CD8-positive, alpha-beta memory T cell (primary cell): ENCODE results near the gene STIM1. TPM values are rescaled to one million over a fixed set of nuclear protein-coding genes. Genes with fewer than 3 reads are reported as not detected.

Source experiments
- CTCF ChIA-PET: fragments of 350-600 bp; sonication (Branson Sonifier 250); formaldehyde crosslinking; loops from one replicate; lab custom pipeline; 2021; ENCODE audit warnings: antibody characterized with exemption; lab: Charles Lee
- POLR2A ChIA-PET: fragments of 350-600 bp; sonication (Branson Sonifier 250); formaldehyde crosslinking; loops from one replicate; lab custom pipeline; 2021; ENCODE audit warnings: antibody characterized with exemption; lab: Charles Lee
- DNase-seq, 5 donors: peaks; one replicate each; pipeline versions ENCODE4 v3.0.0 to v3.0.0-alpha.2; 2020 to 2022; ENCODE audit warnings: mixed read lengths in 1 of 5
- H3K27ac ChIP-seq: one replicate; pipeline ENCODE4 v1.7.0; 2013; ENCODE audit warnings: low read depth, mild to moderate bottlenecking, low read length, moderate library complexity
- H3K27me3 ChIP-seq: 2 replicates; pipeline ENCODE4 v1.7.0; 2013; ENCODE audit warnings: low read length, mild to moderate bottlenecking; ENCODE audit not compliant: insufficient read depth, poor library complexity, severe bottlenecking
- H3K36me3 ChIP-seq: 2 replicates; pipeline ENCODE4 v1.7.0; 2013; ENCODE audit warnings: mild to moderate bottlenecking, low read length, moderate library complexity; ENCODE audit not compliant: insufficient read depth
- H3K4me1 ChIP-seq: 2 replicates; pipeline ENCODE4 v1.7.0; 2013; ENCODE audit warnings: mild to moderate bottlenecking, low read length, moderate library complexity; ENCODE audit not compliant: insufficient read depth
- H3K4me3 ChIP-seq: 2 replicates; pipeline ENCODE4 v1.7.0; 2013; ENCODE audit warnings: mild to moderate bottlenecking, low read length
- H3K9me3 ChIP-seq: 2 replicates; pipeline ENCODE4 v1.7.0; 2013; ENCODE audit warnings: mild to moderate bottlenecking, low read length
- H3K27ac Mint-ChIP-seq, 8 donors: one replicate each; pipeline ENCODE4 v1.8.0; 2020 to 2021; ENCODE audit warnings: mixed read lengths in 8 of 8, mild to moderate bottlenecking in 6 of 8, inconsistent platforms in 3 of 8, moderate library complexity in 3 of 8
- H3K27me3 Mint-ChIP-seq, 2 donors: one replicate each; pipeline ENCODE4 v1.8.0; 2020 to 2021; ENCODE audit warnings: mixed read lengths in 2 of 2, mild to moderate bottlenecking in 1 of 2, moderate library complexity in 1 of 2
- H3K36me3 Mint-ChIP-seq, 3 donors: one replicate each; pipeline ENCODE4 v1.8.0; 2020 to 2021; ENCODE audit warnings: mixed read lengths in 3 of 3, inconsistent platforms in 1 of 3, mild to moderate bottlenecking in 1 of 3
- H3K4me1 Mint-ChIP-seq, 3 donors: one replicate each; pipeline ENCODE4 v1.8.0; 2020 to 2021; ENCODE audit warnings: mixed read lengths in 3 of 3, inconsistent platforms in 1 of 3, mild to moderate bottlenecking in 1 of 3
- H3K4me3 Mint-ChIP-seq, 7 donors: one replicate each; pipeline ENCODE4 v1.8.0; 2020 to 2021; ENCODE audit warnings: mixed read lengths in 7 of 7, mild to moderate bottlenecking in 6 of 7, moderate library complexity in 4 of 7, inconsistent platforms in 2 of 7
- H3K9me3 Mint-ChIP-seq, 5 donors: one replicate each; pipeline ENCODE4 v1.8.0; 2020 to 2022; ENCODE audit warnings: mixed read lengths in 5 of 5, mild to moderate bottlenecking in 3 of 5, moderate library complexity in 2 of 5, inconsistent platforms in 1 of 5
- polyA plus RNA-seq: library from polyadenylated mRNA; unstranded; fragments of 300-500 nt; fragmentation: Illumina TruSeq; gene quantifications from one replicate; pipeline ENCODE4 v1.2.3, GENCODE V29; 2021
- total RNA-seq, 2 experiments: library from RNA; stranded (reverse); gene quantifications; one replicate each; pipeline ENCODE4 v1.2.3, GENCODE V29; 2021

Gene STIM1
- total and polyA plus RNA-seq, 3 experiments from 2014 or later: 43.8 to 46.0 (median 45.6) TPM

GRCh38 chr11:3861683-3862082 is 6.2 kb downstream of the STIM1 start:
- CTCF ChIA-PET: interaction anchor here (1.2 to 10.0 kb wide), 5 partner anchors 8 to 227 kb away, joined by 3 to 127 read pairs (median 23); partner anchors contain the start of gene RHOG
- POLR2A ChIA-PET: interaction anchor here (1.3 kb wide), 1 partner anchor 20 kb away, joined by 3 read pairs; the partner anchor contains the start of gene RHOG

GRCh38 chr11:3865388-3866193 is 10.1 kb downstream of the STIM1 start:
- Histone ChIP-seq H3K9me3 (no peaks in the 10 kb centered on the region), H3K27ac (peak overlapping the region; percentile 62), H3K27me3 (no peaks in the 10 kb centered on the region), H3K4me1 (peaks cover 91% of the 10 kb centered on the region), H3K4me3 (peak overlapping the region; percentile 21), H3K36me3 (no peaks in the 10 kb centered on the region)
- peak overlapping the region; percentile 18 to 82 (median 61) for H3K4me3 Mint-ChIP-seq
- CTCF ChIA-PET: interaction anchor here (0.7 to 8.9 kb wide), 5 partner anchors 9 to 207 kb away, joined by 3 to 127 read pairs (median 22); partner anchors contain the start of gene STIM1
- no peak for DNase-seq
- POLR2A ChIA-PET: interaction anchor here (0.6 to 2.6 kb wide), 3 partner anchors 10 to 30 kb away, joined by 3 to 9 read pairs (median 4); partner anchors contain the start of genes RHOG and STIM1
- H3K27ac Mint-ChIP-seq: peak overlapping the region; percentile 72 to 93 (median 83)
- H3K27me3 Mint-ChIP-seq: no peaks in the 10 kb centered on the region
- no peaks in the 10 kb centered on the region for H3K9me3 Mint-ChIP-seq
- H3K4me1 Mint-ChIP-seq: peaks cover 88 to 94% (median 91%) of the 10 kb centered on the region in 3 donors
- H3K36me3 Mint-ChIP-seq: peaks cover 0 to 2% (median 2%) of the 10 kb centered on the region in 3 donors

More at GRCh38 chr11:3861683-3862082, 6.2 kb downstream of the STIM1 start:
- Histone ChIP-seq H3K27me3 (no peaks in the 10 kb centered on the region), H3K9me3 (no peaks in the 10 kb centered on the region), H3K4me1 (peaks cover 86% of the 10 kb centered on the region), H3K27ac (no peak overlapping the region), H3K36me3 (no peaks in the 10 kb centered on the region), H3K4me3 (peak overlapping the region; percentile 28)
- H3K27ac Mint-ChIP-seq: peak overlapping the region; percentile 39 to 99 (median 78)
- H3K4me3 Mint-ChIP-seq: peak overlapping the region; percentile 49 to 99 (median 74)
- H3K36me3 Mint-ChIP-seq: peaks cover 0 to 4% (median 0%) of the 10 kb centered on the region in 3 donors
- H3K4me1 Mint-ChIP-seq: peaks cover 88 to 96% (median 92%) of the 10 kb centered on the region in 3 donors
- DNase-seq: no peak
- H3K9me3 Mint-ChIP-seq: no peaks in the 10 kb centered on the region
- H3K27me3 Mint-ChIP-seq: no peaks in the 10 kb centered on the region

- ChIA-PET POLR2A (no interaction called here), CTCF (interaction anchor here (1.0 to 8.9 kb wide), 4 partner anchors 9 to 79 kb away, joined by 3 to 127 read pairs (median 12); partner anchors contain the start of gene STIM1)
- Mint-ChIP-seq H3K4me3 (peak overlapping the region; percentile 18 to 82 (median 61)), H3K9me3 (no peaks in the 10 kb centered on the region), H3K36me3 (peaks cover 0 to 4% (median 2%) of the 10 kb centered on the region in 3 donors), H3K4me1 (peaks cover 87 to 93% (median 90%) of the 10 kb centered on the region in 3 donors), H3K27me3 (no peaks in the 10 kb centered on the region), H3K27ac (peak overlapping the region; percentile 72 to 93 (median 83))
- H3K27me3 ChIP-seq: no peaks in the 10 kb centered on the region
- H3K4me1 ChIP-seq: peaks cover 90% of the 10 kb centered on the region
- H3K27ac ChIP-seq: peak overlapping the region; percentile 62
- H3K4me3 ChIP-seq: peak overlapping the region; percentile 21
- no peaks in the 10 kb centered on the region for H3K9me3 ChIP-seq
- no peaks in the 10 kb centered on the region for H3K36me3 ChIP-seq
- no peak for DNase-seq
Measured at GRCh38 chr11:3866206-3866605, 10.7 kb downstream of the STIM1 start.

GRCh38 chr11:3866836-3867208 is 11.4 kb downstream of the STIM1 start:
- Mint-ChIP-seq H3K27ac (peak overlapping the region in 7 of 8 donors; percentile 51 to 91 (median 85)), H3K4me1 (peaks cover 87 to 93% (median 91%) of the 10 kb centered on the region in 3 donors), H3K36me3 (peaks cover 0 to 10% (median 2%) of the 10 kb centered on the region in 3 donors), H3K4me3 (peak overlapping the region in 5 of 7 donors; percentile 9 to 55 (median 12)), H3K9me3 (no peaks in the 10 kb centered on the region), H3K27me3 (no peaks in the 10 kb centered on the region)
- CTCF ChIA-PET: interaction anchor here (1.0 to 8.9 kb wide), 6 partner anchors 10 to 206 kb away, joined by 3 to 127 read pairs (median 4); partner anchors contain the start of genes RHOG and STIM1
- H3K27ac ChIP-seq: peak overlapping the region; percentile 0
- peak overlapping the region; percentile 3 for H3K4me3 ChIP-seq
- no peaks in the 10 kb centered on the region for H3K9me3 ChIP-seq
- no peaks in the 10 kb centered on the region for H3K27me3 ChIP-seq
- POLR2A ChIA-PET: interaction anchor here (2.4 kb wide), 1 partner anchor 12 kb away, joined by 10 read pairs; no protein-coding TSS in a partner anchor
- no peak for DNase-seq
- H3K36me3 ChIP-seq: no peaks in the 10 kb centered on the region
- peaks cover 89% of the 10 kb centered on the region for H3K4me1 ChIP-seq

- H3K9me3 Mint-ChIP-seq: no peaks in the 10 kb centered on the region
- ChIA-PET CTCF (interaction anchor here (1.0 to 8.9 kb wide), 7 partner anchors 10 to 206 kb away, joined by 3 to 127 read pairs (median 4); partner anchors contain the start of genes RHOG and STIM1), POLR2A (interaction anchor here (0.6 to 2.4 kb wide), 3 partner anchors 7 to 217 kb away, joined by 3 to 10 read pairs (median 3); no protein-coding TSS in a partner anchor)
- H3K36me3 ChIP-seq: no peaks in the 10 kb centered on the region
- H3K27me3 ChIP-seq: no peaks in the 10 kb centered on the region
- H3K9me3 ChIP-seq: no peaks in the 10 kb centered on the region
- H3K4me3 Mint-ChIP-seq: peak overlapping the region in 6 of 7 donors; percentile 13 to 55 (median 34)
- peak overlapping the region; percentile 63 for H3K27ac ChIP-seq
- peak overlapping the region; percentile 3 for H3K4me3 ChIP-seq
- peak overlapping the region; percentile 26 to 91 (median 84) for H3K27ac Mint-ChIP-seq
- H3K36me3 Mint-ChIP-seq: peaks cover 0 to 13% (median 2%) of the 10 kb centered on the region in 3 donors
- peaks cover 87% of the 10 kb centered on the region for H3K4me1 ChIP-seq
- DNase-seq: no peak
- no peaks in the 10 kb centered on the region for H3K27me3 Mint-ChIP-seq
- H3K4me1 Mint-ChIP-seq: peaks cover 83 to 90% (median 89%) of the 10 kb centered on the region in 3 donors
Measured at GRCh38 chr11:3867209-3868091, 12.0 kb downstream of the STIM1 start.

GRCh38 chr11:3873712-3874349 is 18.4 kb downstream of the STIM1 start:
- peaks cover 66% of the 10 kb centered on the region for H3K4me1 ChIP-seq
- H3K36me3 ChIP-seq: no peaks in the 10 kb centered on the region
- no peak overlapping the region for H3K27ac ChIP-seq
- Mint-ChIP-seq H3K27ac (peak overlapping the region in 6 of 8 donors; percentile 28 to 76 (median 56)), H3K4me1 (peaks cover 81 to 90% (median 88%) of the 10 kb centered on the region in 3 donors), H3K27me3 (no peaks in the 10 kb centered on the region), H3K4me3 (no peak overlapping the region), H3K36me3 (peaks cover 0 to 19% (median 4%) of the 10 kb centered on the region in 3 donors), H3K9me3 (no peaks in the 10 kb centered on the region)
- ChIA-PET CTCF (interaction anchor here (1.2 to 8.9 kb wide), 3 partner anchors 17 to 30 kb away, joined by 4 to 127 read pairs (median 6); partner anchors contain the start of gene STIM1), POLR2A (interaction anchor here (1.3 kb wide), 1 partner anchor 19 kb away, joined by 9 read pairs; the partner anchor contains the start of gene STIM1)
- H3K27me3 ChIP-seq: no peaks in the 10 kb centered on the region
- no peak for DNase-seq
- no peaks in the 10 kb centered on the region for H3K9me3 ChIP-seq
- no peak overlapping the region for H3K4me3 ChIP-seq
